GM18909 (cell line): Measurements from ENCODE around the gene TBX15.

ENCODE experiments used
- ATAC-seq: cut with Tn5 transposase; IDR thresholded peaks from one replicate; pipeline ENCODE4 v1.9.1; 2021; ENCODE audit warnings: mild to moderate bottlenecking; ENCODE audit not compliant: unreplicated experiment, poor library complexity

The TBX15 gene

GRCh38 chr1:118985640-118986554 is 2.2 kb downstream of the TBX15 start:
- no peak for ATAC-seq

- ATAC-seq, result no peak
Measured at GRCh38 chr1:118984722-118985639, 3.2 kb downstream of the TBX15 start.

GRCh38 chr1:118984086-118984721 is 3.9 kb downstream of the TBX15 start:
- ATAC-seq, result no peak

DNA sequence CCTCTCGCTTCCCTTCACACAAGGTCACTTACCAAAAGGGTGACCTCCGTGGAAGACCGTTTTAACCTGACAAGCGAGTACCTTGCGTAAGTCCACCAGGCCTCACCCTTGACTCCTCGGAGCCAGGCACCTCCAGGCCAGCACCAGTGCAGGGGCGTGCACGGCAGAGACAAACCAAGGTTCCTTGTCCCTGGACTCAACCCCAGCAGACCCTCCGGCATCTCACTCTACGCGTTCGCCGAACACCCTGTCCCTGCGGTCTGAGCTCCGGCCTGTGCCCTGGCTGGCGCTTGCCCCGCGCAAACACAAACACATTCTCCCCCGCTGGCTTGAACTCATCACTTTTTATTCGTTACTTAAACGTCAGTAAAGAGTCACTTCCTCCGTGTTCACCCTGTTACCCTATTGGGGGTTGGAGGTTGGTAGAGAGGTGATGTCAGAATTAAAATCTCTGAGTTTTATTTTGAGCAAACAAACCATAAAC is 4.5 kb downstream of the TBX15 start:
- no peak for ATAC-seq

GRCh38 chr1:118982821-118983557 is 5.2 kb downstream of the TBX15 start:
- no peak for ATAC-seq

DNA sequence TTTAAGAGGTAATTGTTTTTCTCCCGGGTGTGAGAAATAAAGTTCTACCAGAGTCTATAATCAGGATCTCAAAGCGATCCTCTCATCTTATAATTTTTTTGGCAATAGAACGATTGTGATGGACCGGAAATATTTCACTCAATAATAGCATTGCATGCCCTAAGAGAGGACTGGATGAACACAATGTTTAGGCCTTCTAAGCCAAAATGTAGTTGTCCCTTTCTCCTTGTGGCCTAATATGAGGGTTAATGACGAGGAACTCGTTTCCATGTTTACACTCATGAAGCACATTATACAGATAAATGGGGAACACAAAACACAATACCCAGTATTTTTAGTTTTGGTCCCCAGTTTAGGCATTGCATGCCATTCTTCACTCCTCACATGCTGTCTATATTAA is 5.9 kb downstream of the TBX15 start:
- ATAC-seq, result no peak

DNA sequence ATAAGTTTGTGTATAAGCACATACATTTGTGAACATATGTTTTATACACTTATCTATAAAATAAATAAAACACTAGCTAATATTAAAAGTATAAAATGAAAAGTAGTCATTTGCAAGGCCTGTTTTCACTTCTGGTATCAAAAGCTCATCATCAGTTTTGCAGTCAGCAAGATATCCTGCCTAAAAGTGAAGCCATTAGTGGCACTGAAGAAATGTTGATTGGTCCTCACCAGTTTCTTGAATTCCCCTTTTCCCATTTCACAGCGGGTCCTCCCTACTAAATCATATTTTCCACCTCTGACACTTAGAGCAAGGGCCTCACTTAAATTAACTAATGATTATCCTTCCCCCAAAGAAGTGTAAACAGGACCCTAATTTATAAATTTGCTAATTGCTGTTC is 6.7 kb downstream of the TBX15 start:
- ATAC-seq, result no peak

DNA sequence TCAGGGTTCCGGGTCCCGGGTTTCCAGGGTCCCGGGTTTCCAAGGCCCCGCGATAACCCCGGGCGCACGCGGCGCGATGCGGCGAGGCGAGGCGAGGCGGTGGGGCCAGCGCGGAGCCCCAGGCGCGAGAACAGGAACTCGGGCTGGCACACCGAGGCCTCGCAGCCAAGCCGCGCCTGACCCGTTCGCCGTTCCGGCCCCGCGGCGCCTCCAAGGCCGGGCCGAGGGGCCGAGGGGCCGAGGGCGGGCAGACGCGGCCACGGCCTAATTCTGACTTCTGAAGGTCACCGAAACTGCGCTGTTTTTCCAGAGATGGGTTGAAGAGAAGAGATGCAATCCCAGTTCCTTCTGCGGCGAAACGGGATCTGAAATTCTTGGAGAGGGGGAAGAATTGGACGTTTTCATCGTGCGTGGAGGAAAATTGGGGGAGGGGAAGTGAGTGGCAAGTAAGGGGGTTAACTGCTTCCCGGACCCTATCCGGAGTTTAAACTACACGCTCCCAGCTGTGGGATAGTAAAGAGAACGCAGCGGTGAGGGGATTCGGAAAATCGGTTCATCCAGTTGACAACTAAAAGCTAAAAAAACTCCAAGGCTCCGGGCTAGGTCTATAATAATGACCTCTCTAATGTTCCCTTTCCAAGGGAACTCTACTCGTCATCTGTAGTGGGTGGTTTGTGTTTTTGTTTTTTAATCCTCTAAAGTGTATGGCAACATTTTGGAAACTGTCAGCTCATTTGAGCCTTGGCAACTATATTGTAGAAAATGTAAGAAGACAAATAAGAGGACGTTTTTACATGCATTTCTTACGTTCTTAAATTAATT is 8.2 kb downstream of the TBX15 start:
- ATAC-seq, result no peak

GRCh38 chr1:118978914-118979701 is 9.0 kb downstream of the TBX15 start:
- no peak for ATAC-seq

GRCh38 chr1:118977600-118977999 is 10.5 kb downstream of the TBX15 start:
- ATAC-seq, result no peak

GRCh38 chr1:118974661-118975060 is 13.5 kb downstream of the TBX15 start:
- no peak for ATAC-seq

DNA sequence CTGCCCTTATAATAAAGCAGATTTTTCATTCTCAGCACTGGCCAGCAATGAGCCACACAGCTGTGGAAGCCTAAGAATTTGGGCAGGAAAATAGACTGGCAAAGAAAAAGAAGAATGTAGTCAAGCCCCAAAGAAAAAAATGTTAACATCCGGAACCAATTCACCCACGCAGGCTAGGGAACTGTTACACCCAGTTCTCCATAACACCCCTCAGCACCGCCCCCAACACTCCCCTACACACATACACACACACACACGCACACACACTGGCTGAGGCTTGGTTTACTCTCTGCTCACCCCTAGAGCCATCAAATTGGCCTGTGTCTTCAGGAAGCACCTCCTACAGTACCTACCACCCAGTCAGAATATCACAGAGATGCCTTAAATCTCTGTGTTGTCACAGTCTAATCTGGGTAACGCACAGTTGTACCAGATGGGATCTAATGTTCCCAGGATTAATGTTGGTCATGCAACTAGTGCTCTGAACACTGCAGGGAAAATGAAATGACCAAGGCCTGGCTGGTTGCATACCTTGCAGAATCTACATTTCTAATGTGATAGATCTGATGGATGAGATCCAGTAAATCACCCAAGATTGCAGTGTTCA is 14.5 kb downstream of the TBX15 start:
- no peak for ATAC-seq

GRCh38 chr1:118973032-118973431 is 15.1 kb downstream of the TBX15 start:
- ATAC-seq, result no peak

- ATAC-seq, result no peak
Measured at GRCh38 chr1:118970451-118970850, 17.7 kb downstream of the TBX15 start.

- ATAC-seq, result no peak
Measured at GRCh38 chr1:118963456-118964430, 24.4 kb downstream of the TBX15 start.

GRCh38 chr1:118963138-118963455 is 25.0 kb downstream of the TBX15 start:
- no peak for ATAC-seq

GRCh38 chr1:118961156-118961555 is 27.0 kb downstream of the TBX15 start:
- no peak for ATAC-seq
